GM12864 (cell line): ENCODE measurements around the gene LRRC27.

Experiments used
- DNase-seq: peaks from one replicate; pipeline ENCODE4 v3.0.0-alpha.2; 2011; ENCODE audit warnings: low read depth
- H3K4me3 ChIP-seq: 2 replicates; pipeline ENCODE4 v1.5.1; 2011; ENCODE audit warnings: mild to moderate bottlenecking, low read depth, low read length, control low read depth
- TF ChIP-seq, protein P1 (sequence below): IDR thresholded peaks from 2 replicates; pipeline ENCODE4 v1.5.1; 2011; ENCODE audit warnings: low read depth, mild to moderate bottlenecking, moderate library complexity, low read length, control low read depth, inconsistent platforms; ENCODE audit errors: missing control alignments

The LRRC27 gene

DNA sequence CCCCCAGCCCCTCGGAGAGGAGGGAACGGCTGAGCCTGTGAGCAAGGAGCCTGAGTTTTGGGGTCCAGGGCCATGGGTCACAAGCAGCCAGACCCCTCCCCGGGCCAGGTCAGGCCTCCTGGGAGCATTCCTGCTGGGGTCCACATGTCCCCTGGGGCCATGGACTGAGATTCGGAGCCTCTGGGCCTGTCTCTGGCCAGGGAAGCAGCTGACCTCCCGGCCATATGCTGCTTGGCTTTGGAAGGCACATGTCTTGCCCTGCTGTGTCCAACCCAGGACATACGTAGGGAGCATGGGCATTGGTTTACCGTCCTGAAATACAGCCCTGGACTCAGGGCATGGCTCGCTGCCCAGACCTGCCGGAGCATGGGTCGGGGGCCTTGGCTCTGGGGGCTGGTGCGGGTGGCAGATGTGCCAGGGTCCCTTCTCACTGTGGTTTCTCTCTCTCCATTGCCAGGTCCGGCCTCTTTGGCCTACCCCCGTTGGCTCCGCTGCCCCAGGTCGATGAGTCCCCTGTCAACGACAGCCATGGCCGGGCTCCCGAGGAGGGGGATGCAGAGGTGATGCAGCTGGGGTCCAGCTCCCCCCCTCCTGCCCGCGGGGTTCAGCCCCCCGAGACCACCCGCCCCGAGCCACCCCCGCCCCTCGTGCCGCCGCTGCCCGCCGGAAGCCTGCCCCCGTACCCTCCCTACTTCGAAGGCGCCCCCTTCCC is 72.3 kb downstream of the LRRC27 start:
- TF ChIP-seq, protein P1, sequence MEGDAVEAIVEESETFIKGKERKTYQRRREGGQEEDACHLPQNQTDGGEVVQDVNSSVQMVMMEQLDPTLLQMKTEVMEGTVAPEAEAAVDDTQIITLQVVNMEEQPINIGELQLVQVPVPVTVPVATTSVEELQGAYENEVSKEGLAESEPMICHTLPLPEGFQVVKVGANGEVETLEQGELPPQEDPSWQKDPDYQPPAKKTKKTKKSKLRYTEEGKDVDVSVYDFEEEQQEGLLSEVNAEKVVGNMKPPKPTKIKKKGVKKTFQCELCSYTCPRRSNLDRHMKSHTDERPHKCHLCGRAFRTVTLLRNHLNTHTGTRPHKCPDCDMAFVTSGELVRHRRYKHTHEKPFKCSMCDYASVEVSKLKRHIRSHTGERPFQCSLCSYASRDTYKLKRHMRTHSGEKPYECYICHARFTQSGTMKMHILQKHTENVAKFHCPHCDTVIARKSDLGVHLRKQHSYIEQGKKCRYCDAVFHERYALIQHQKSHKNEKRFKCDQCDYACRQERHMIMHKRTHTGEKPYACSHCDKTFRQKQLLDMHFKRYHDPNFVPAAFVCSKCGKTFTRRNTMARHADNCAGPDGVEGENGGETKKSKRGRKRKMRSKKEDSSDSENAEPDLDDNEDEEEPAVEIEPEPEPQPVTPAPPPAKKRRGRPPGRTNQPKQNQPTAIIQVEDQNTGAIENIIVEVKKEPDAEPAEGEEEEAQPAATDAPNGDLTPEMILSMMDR = no peak

DNA sequence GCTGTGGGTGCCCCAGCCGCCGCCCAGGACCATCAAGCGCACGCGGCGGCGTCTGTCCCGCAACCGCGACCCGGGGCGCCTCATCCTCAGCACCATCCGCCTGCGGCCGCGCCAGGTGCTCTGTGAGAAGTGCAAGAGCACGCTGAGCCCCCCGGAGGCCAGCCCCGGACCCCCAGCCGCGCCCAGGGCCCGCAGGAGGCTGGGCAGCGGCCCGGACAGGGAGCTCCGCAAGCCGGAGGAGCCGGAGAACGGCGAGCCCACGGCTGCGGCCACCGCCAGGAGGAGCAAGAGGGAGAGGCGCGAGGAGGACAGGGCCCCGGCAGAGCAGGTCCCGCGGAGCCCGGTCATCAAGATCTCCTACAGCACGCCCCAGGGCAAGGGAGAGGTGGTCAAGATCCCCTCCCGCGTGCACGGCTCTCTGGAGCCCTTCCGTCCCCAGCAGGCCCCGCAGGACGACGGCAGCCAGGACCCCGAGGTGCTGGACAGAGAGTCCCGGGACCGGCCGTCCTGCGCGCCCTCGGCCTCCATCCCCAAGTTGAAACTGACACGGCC is 73.0 kb downstream of the LRRC27 start:
- TF ChIP-seq, protein P1 = no peak
- no peak overlapping the region for H3K4me3 ChIP-seq
- DNase-seq = no peak

More for the DNA sequence above, 72.3 kb downstream of the LRRC27 start:
- H3K4me3 ChIP-seq = no peak overlapping the region
- no peak for DNase-seq

DNA sequence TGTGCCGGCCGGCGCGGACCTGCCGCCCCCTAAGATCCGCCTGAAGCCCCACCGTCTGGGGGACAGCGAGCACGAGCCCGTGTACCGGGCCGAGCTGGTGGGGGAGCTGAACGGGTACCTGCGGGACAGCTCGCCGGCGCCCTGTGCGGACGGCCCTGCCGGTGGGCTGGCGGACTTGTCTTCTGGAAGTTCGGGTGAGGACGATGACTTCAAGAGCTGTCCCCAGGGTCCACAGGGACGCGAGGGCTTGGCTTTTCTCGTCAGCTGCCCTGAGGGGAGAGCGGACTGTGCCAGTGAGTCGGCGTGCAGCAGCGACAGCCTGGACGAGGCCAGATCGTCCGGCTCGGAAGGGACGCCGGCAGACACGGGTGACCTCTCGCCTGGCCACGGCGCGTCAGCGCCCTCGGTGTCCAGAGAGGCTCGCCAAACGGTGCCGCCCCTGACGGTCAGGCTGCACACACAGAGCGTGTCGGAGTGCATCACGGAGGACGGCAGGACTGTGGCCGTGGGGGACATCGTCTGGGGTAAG is 73.5 kb downstream of the LRRC27 start:
- TF ChIP-seq, protein P1 = no peak
- DNase-seq = no peak
- H3K4me3 ChIP-seq = no peak overlapping the region

DNA sequence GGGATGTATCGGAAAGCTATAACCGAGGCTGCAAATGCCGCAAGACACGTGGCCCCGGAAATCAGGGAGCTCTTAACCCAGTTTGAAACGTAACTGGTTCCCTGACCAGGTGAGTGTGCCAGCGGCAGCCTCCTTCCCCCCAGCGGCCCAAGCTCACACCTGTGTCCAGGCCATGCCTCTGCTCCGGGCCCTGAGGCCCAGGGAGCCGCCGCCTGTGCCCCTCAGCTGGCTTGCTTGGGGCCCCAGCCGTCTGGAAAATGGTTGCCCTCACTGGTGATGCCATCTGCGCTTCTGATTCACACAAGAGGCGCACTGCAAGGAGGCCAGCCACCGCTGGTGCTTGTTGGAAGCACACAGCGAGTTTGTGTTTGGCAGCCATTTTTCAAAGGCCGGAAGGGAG is 74.2 kb downstream of the LRRC27 start:
- H3K4me3 ChIP-seq = no peak overlapping the region
- TF ChIP-seq, protein P1 = no peak

DNA sequence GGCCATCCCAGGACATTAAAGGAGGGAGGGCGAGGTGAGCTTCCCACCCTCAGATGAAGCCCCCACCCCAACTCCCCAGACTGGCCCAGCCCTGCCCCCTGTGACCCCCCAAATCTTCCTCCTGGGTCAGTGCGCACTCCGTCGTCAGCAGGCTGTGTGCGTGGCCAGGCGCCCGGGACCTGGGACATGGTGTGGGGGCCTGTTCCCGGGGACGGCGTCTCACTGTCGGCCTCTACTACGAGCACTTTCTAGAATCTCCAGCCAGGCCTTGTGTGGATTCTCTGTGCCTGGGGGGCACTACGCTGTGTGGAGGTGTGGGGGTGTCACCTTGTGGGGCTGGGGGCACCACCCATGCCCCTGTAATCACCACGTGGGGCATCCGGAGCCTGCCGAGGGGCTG is 74.8 kb downstream of the LRRC27 start:
- TF ChIP-seq, protein P1 = no peak
- no peak for DNase-seq
- no peak overlapping the region for H3K4me3 ChIP-seq

More for the DNA sequence above, 74.2 kb downstream of the LRRC27 start:
- DNase-seq = no peak

DNA sequence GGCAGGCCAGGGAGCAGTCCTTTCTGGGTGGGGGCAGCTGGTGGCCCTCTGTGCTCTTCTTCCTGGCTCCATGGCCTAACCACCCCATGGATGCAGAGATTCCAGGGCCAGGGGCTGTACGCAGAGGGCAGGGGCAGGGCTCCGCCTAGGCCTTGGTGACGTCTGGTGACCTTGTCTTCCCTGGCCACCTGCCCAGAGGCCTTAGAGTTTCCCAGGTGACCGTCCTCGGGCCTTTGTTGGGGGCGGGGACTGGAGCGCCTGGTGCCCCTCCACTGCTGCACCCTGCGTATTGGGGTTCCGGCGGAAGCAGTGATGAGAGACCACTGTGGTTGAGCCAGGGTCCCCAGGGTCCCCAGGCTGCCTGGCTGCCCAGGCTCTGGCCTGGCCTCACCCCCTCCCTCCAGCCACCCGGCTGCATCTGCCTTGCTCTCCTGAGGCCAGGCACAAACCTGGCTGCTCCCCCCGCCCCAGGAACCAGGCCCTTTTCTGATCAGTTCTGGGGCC is 75.3 kb downstream of the LRRC27 start:
- DNase-seq = no peak
- TF ChIP-seq, protein P1 = no peak
- no peak overlapping the region for H3K4me3 ChIP-seq
